Measurements from ENCODE around the gene SDC1.
"Not testable (repeated sequence)": the region's sequence is repeated elsewhere in the genome, so short reads cannot be mapped to it uniquely, and the experiment has no call there.

Gene SDC1

GRCh38 chr2:20224716-20225293 is at the start of gene SDC1:
Gene SDC1, minus strand, starts transcription at chr2:20225130. Its CDS starts 263 bp downstream, at chr2:20224867.
- in situ Hi-C loops (cut with MboI; ENCODE audit: low sequenced_read_pairs), result no loop called here

- in situ Hi-C loops (cut with MboI; ENCODE audit: low sequenced_read_pairs), result no loop called here
Observed at GRCh38 chr2:20273042-20273441, 48.1 kb upstream of the SDC1 start.

- in situ Hi-C loops (cut with MboI; ENCODE audit: low sequenced_read_pairs), result not testable (repeated sequence)
Observed at GRCh38 chr2:20268317-20268716, 43.4 kb upstream of the SDC1 start.

GRCh38 chr2:20267529-20267928 is 42.6 kb upstream of the SDC1 start:
- in situ Hi-C loops (cut with MboI; ENCODE audit: low sequenced_read_pairs), result no loop called here

GRCh38 chr2:20264629-20265028 is 39.7 kb upstream of the SDC1 start:
- in situ Hi-C loops (cut with MboI; ENCODE audit: low sequenced_read_pairs), result no loop called here

GRCh38 chr2:20257411-20257810 is 32.5 kb upstream of the SDC1 start:
- in situ Hi-C loops (cut with MboI; ENCODE audit: low sequenced_read_pairs), result no loop called here

GRCh38 chr2:20254731-20255130 is 29.8 kb upstream of the SDC1 start:
- in situ Hi-C loops (cut with MboI; ENCODE audit: low sequenced_read_pairs), result no loop called here

- in situ Hi-C loops (cut with MboI; ENCODE audit: low sequenced_read_pairs), result no loop called here
Observed at GRCh38 chr2:20250436-20250835, 25.5 kb upstream of the SDC1 start.

GRCh38 chr2:20249170-20249569 is 24.2 kb upstream of the SDC1 start:
- in situ Hi-C loops (cut with MboI; ENCODE audit: low sequenced_read_pairs), result no loop called here

GRCh38 chr2:20247084-20247483 is 22.2 kb upstream of the SDC1 start:
- in situ Hi-C loops (cut with MboI; ENCODE audit: low sequenced_read_pairs), result no loop called here

GRCh38 chr2:20243637-20244036 is 18.7 kb upstream of the SDC1 start:
- in situ Hi-C loops (cut with MboI; ENCODE audit: low sequenced_read_pairs), result not testable (repeated sequence)

- in situ Hi-C loops (cut with MboI; ENCODE audit: low sequenced_read_pairs), result no loop called here
Observed at GRCh38 chr2:20242727-20243377, 17.9 kb upstream of the SDC1 start.

GRCh38 chr2:20241973-20242726 is 17.2 kb upstream of the SDC1 start:
- in situ Hi-C loops (cut with MboI; ENCODE audit: low sequenced_read_pairs), result no loop called here

GRCh38 chr2:20240291-20240690 is 15.4 kb upstream of the SDC1 start:
- in situ Hi-C loops (cut with MboI; ENCODE audit: low sequenced_read_pairs), result not testable (repeated sequence)

- in situ Hi-C loops (cut with MboI; ENCODE audit: low sequenced_read_pairs), result no loop called here
Observed at GRCh38 chr2:20236496-20236895, 11.6 kb upstream of the SDC1 start.

GRCh38 chr2:20235655-20236305 is 10.8 kb upstream of the SDC1 start:
- in situ Hi-C loops (cut with MboI; ENCODE audit: low sequenced_read_pairs), result no loop called here

GRCh38 chr2:20234597-20234996 is 9.7 kb upstream of the SDC1 start:
- in situ Hi-C loops (cut with MboI; ENCODE audit: low sequenced_read_pairs), result not testable (repeated sequence)

- in situ Hi-C loops (cut with MboI; ENCODE audit: low sequenced_read_pairs), result no loop called here
Observed at GRCh38 chr2:20232837-20233207, 7.9 kb upstream of the SDC1 start.

- in situ Hi-C loops (cut with MboI; ENCODE audit: low sequenced_read_pairs), result no loop called here
Observed at GRCh38 chr2:20231598-20232026, 6.7 kb upstream of the SDC1 start.

- in situ Hi-C loops (cut with MboI; ENCODE audit: low sequenced_read_pairs), result no loop called here
Observed at GRCh38 chr2:20231159-20231558, 6.2 kb upstream of the SDC1 start.

- in situ Hi-C loops (cut with MboI; ENCODE audit: low sequenced_read_pairs), result no loop called here
Observed at GRCh38 chr2:20230114-20230425, 5.1 kb upstream of the SDC1 start.

Data from HL-60/S4 treated with phorbol 12-myristate 13-acetate at 8.2 ng/mL for 4 days and 3 days (cell line).